Measurements from ENCODE around the gene MAML3.
A peak's percentile ranks its signal among the peaks of the same experiment; 100 is the strongest.

MAML3 gene

GRCh38 chr4:139961344-139961946 lies 192.5 kb downstream of the MAML3 start:
- H3K79me1 ChIP-seq (replicated peaks; ENCODE audit: low read length, poor library complexity, severe bottlenecking), result peaks cover 9% of the 10 kb centered on the region
- no peak overlapping the region for H4K8ac ChIP-seq (ENCODE audit: low read length)
- H3K14ac ChIP-seq (ENCODE audit: low read length in 2 of 2), result no peak overlapping the region
- DNase-seq, result peak; percentile 55
- H2AFZ ChIP-seq (ENCODE audit: low read depth, low read length), result no peak overlapping the region
- H3K23ac ChIP-seq (ENCODE audit: low read length in 2 of 2), result no peak overlapping the region
- no peak overlapping the region for H2AK5ac ChIP-seq (ENCODE audit: low read length, severe bottlenecking)
- H2BK120ac ChIP-seq (ENCODE audit: low read depth, low read length), result no peak overlapping the region
- no peak overlapping the region for H2BK15ac ChIP-seq (ENCODE audit: low read depth, poor library complexity, severe bottlenecking)
- no peak overlapping the region for H3K4me3 ChIP-seq (ENCODE audit: insufficient read depth in 1 of 2, low read depth in 1 of 2, low read length in 2 of 2)
- no peak overlapping the region for H3K4ac ChIP-seq (ENCODE audit: low read depth in 1 of 2, low read length in 2 of 2)
- H3K18ac ChIP-seq (ENCODE audit: low read depth in 1 of 2, low read length in 2 of 2), result no peak overlapping the region
- WGBS, result 61% methylated on average over 6 of the region's 6 CpGs
- H4K91ac ChIP-seq (ENCODE audit: low read length), result no peak overlapping the region
- H3K27me3 ChIP-seq (ENCODE audit: control insufficient read depth in 1 of 2, insufficient read depth in 1 of 2, low read length in 2 of 2), result no peaks in the 10 kb centered on the region
- no peak overlapping the region for H3K4me2 ChIP-seq (ENCODE audit: low read length, poor library complexity, severe bottlenecking)
- no peak overlapping the region for H3K9ac ChIP-seq (ENCODE audit: low read length)
- H3K9me3 ChIP-seq (ENCODE audit: control insufficient read depth, low read length), result no peaks in the 10 kb centered on the region
- no peak overlapping the region for H2BK5ac ChIP-seq (ENCODE audit: low read depth, low read length, poor library complexity, severe bottlenecking)
- no peak overlapping the region for H3K27ac ChIP-seq (ENCODE audit: low read length, poor library complexity, severe bottlenecking)
- H3K36me3 ChIP-seq (ENCODE audit: control insufficient read depth in 1 of 2, insufficient read depth in 2 of 2, low read depth in 1 of 2, low read length in 2 of 2), result no peaks in the 10 kb centered on the region
- no peaks in the 10 kb centered on the region for H3K4me1 ChIP-seq (ENCODE audit: control insufficient read depth, insufficient read depth, low read depth, low read length)
- H2BK12ac ChIP-seq (ENCODE audit: low read length in 2 of 2), result no peak overlapping the region

GRCh38 chr4:139959396-139959795 lies 194.6 kb downstream of the MAML3 start:
- Histone ChIP-seq H3K27me3 (ENCODE audit: control insufficient read depth in 1 of 2, insufficient read depth in 1 of 2, low read length in 2 of 2) (no peaks in the 10 kb centered on the region), H3K18ac (ENCODE audit: low read depth in 1 of 2, low read length in 2 of 2) (no peak overlapping the region), H2BK15ac (ENCODE audit: low read depth, poor library complexity, severe bottlenecking) (no peak overlapping the region), H3K79me1 (replicated peaks; ENCODE audit: low read length, poor library complexity, severe bottlenecking) (peaks cover 9% of the 10 kb centered on the region), H3K4ac (ENCODE audit: low read depth in 1 of 2, low read length in 2 of 2) (no peak overlapping the region), H3K9me3 (ENCODE audit: control insufficient read depth, low read length) (no peaks in the 10 kb centered on the region), H3K14ac (ENCODE audit: low read length in 2 of 2) (no peak overlapping the region), H2AK5ac (ENCODE audit: low read length, severe bottlenecking) (no peak overlapping the region), H3K36me3 (ENCODE audit: control insufficient read depth in 1 of 2, insufficient read depth in 2 of 2, low read depth in 1 of 2, low read length in 2 of 2) (no peaks in the 10 kb centered on the region), H3K27ac (ENCODE audit: low read length, poor library complexity, severe bottlenecking) (no peak overlapping the region), H3K4me3 (ENCODE audit: insufficient read depth in 1 of 2, low read depth in 1 of 2, low read length in 2 of 2) (no peak overlapping the region), H3K23ac (ENCODE audit: low read length in 2 of 2) (no peak overlapping the region), H3K4me2 (ENCODE audit: low read length, poor library complexity, severe bottlenecking) (no peak overlapping the region), H4K8ac (ENCODE audit: low read length) (no peak overlapping the region), H2BK12ac (ENCODE audit: low read length in 2 of 2) (no peak overlapping the region), H3K9ac (ENCODE audit: low read length) (no peak overlapping the region), H3K4me1 (ENCODE audit: control insufficient read depth, insufficient read depth, low read depth, low read length) (no peaks in the 10 kb centered on the region), H2BK120ac (ENCODE audit: low read depth, low read length) (no peak overlapping the region), H2AFZ (ENCODE audit: low read depth, low read length) (no peak overlapping the region), H4K91ac (ENCODE audit: low read length) (no peak overlapping the region), H2BK5ac (ENCODE audit: low read depth, low read length, poor library complexity, severe bottlenecking) (no peak overlapping the region)
- DNase-seq, result no peak
- 97% methylated on average over 4 of the region's 4 CpGs for WGBS

- WGBS, result 100% methylated on average over 1 of the region's 3 CpGs
- H2BK12ac ChIP-seq (ENCODE audit: low read length in 2 of 2), result no peak overlapping the region
Measured at GRCh38 chr4:139958739-139959098, 195.3 kb downstream of the MAML3 start.

GRCh38 chr4:139957986-139958738 lies 195.8 kb downstream of the MAML3 start:
- 89% methylated on average over 3 of the region's 4 CpGs for WGBS
- H4K91ac ChIP-seq (ENCODE audit: low read length), result no peak overlapping the region
- H3K9me3 ChIP-seq (ENCODE audit: control insufficient read depth, low read length), result no peaks in the 10 kb centered on the region
- H3K14ac ChIP-seq (ENCODE audit: low read length in 2 of 2), result no peak overlapping the region
- H3K79me1 ChIP-seq (replicated peaks; ENCODE audit: low read length, poor library complexity, severe bottlenecking), result peaks cover 6% of the 10 kb centered on the region
- no peaks in the 10 kb centered on the region for H3K4me1 ChIP-seq (ENCODE audit: control insufficient read depth, insufficient read depth, low read depth, low read length)
- no peak overlapping the region for H3K4ac ChIP-seq (ENCODE audit: low read depth in 1 of 2, low read length in 2 of 2)
- no peak overlapping the region for H2BK120ac ChIP-seq (ENCODE audit: low read depth, low read length)
- no peak overlapping the region for H3K9ac ChIP-seq (ENCODE audit: low read length)
- H2BK12ac ChIP-seq (ENCODE audit: low read length in 2 of 2), result no peak overlapping the region
- H2AK5ac ChIP-seq (ENCODE audit: low read length, severe bottlenecking), result no peak overlapping the region
- H3K27ac ChIP-seq (ENCODE audit: low read length, poor library complexity, severe bottlenecking), result no peak overlapping the region
- no peak overlapping the region for H2AFZ ChIP-seq (ENCODE audit: low read depth, low read length)
- no peak overlapping the region for H2BK15ac ChIP-seq (ENCODE audit: low read depth, poor library complexity, severe bottlenecking)
- no peak overlapping the region for H3K4me3 ChIP-seq (ENCODE audit: insufficient read depth in 1 of 2, low read depth in 1 of 2, low read length in 2 of 2)
- no peak overlapping the region for H2BK5ac ChIP-seq (ENCODE audit: low read depth, low read length, poor library complexity, severe bottlenecking)
- H3K36me3 ChIP-seq (ENCODE audit: control insufficient read depth in 1 of 2, insufficient read depth in 2 of 2, low read depth in 1 of 2, low read length in 2 of 2), result no peaks in the 10 kb centered on the region
- H3K23ac ChIP-seq (ENCODE audit: low read length in 2 of 2), result no peak overlapping the region
- no peaks in the 10 kb centered on the region for H3K27me3 ChIP-seq (ENCODE audit: control insufficient read depth in 1 of 2, insufficient read depth in 1 of 2, low read length in 2 of 2)
- no peak overlapping the region for H4K8ac ChIP-seq (ENCODE audit: low read length)
- DNase-seq, result no peak
- H3K4me2 ChIP-seq (ENCODE audit: low read length, poor library complexity, severe bottlenecking), result no peak overlapping the region
- no peak overlapping the region for H3K18ac ChIP-seq (ENCODE audit: low read depth in 1 of 2, low read length in 2 of 2)

More at GRCh38 chr4:139958739-139959098, 195.3 kb downstream of the MAML3 start:
- H2BK120ac ChIP-seq (ENCODE audit: low read depth, low read length), result no peak overlapping the region
- H3K18ac ChIP-seq (ENCODE audit: low read depth in 1 of 2, low read length in 2 of 2), result no peak overlapping the region
- no peak overlapping the region for H3K23ac ChIP-seq (ENCODE audit: low read length in 2 of 2)
- no peak overlapping the region for H2BK5ac ChIP-seq (ENCODE audit: low read depth, low read length, poor library complexity, severe bottlenecking)
- no peak overlapping the region for H3K27ac ChIP-seq (ENCODE audit: low read length, poor library complexity, severe bottlenecking)
- peaks cover 9% of the 10 kb centered on the region for H3K79me1 ChIP-seq (replicated peaks; ENCODE audit: low read length, poor library complexity, severe bottlenecking)
- no peak overlapping the region for H4K8ac ChIP-seq (ENCODE audit: low read length)
- H2BK15ac ChIP-seq (ENCODE audit: low read depth, poor library complexity, severe bottlenecking), result no peak overlapping the region
- no peaks in the 10 kb centered on the region for H3K4me1 ChIP-seq (ENCODE audit: control insufficient read depth, insufficient read depth, low read depth, low read length)
- H3K4me2 ChIP-seq (ENCODE audit: low read length, poor library complexity, severe bottlenecking), result no peak overlapping the region
- no peak overlapping the region for H3K14ac ChIP-seq (ENCODE audit: low read length in 2 of 2)
- no peak overlapping the region for H3K9ac ChIP-seq (ENCODE audit: low read length)
- H3K27me3 ChIP-seq (ENCODE audit: control insufficient read depth in 1 of 2, insufficient read depth in 1 of 2, low read length in 2 of 2), result no peaks in the 10 kb centered on the region
- H2AK5ac ChIP-seq (ENCODE audit: low read length, severe bottlenecking), result no peak overlapping the region
- H3K9me3 ChIP-seq (ENCODE audit: control insufficient read depth, low read length), result no peaks in the 10 kb centered on the region
- no peak for DNase-seq
- H3K4ac ChIP-seq (ENCODE audit: low read depth in 1 of 2, low read length in 2 of 2), result no peak overlapping the region
- no peaks in the 10 kb centered on the region for H3K36me3 ChIP-seq (ENCODE audit: control insufficient read depth in 1 of 2, insufficient read depth in 2 of 2, low read depth in 1 of 2, low read length in 2 of 2)
- H2AFZ ChIP-seq (ENCODE audit: low read depth, low read length), result no peak overlapping the region
- H3K4me3 ChIP-seq (ENCODE audit: insufficient read depth in 1 of 2, low read depth in 1 of 2, low read length in 2 of 2), result no peak overlapping the region
- no peak overlapping the region for H4K91ac ChIP-seq (ENCODE audit: low read length)

Data from mesenchymal stem cell (in vitro differentiated cells and primary cell).